ENCODE measurements around the gene ANKRD13A. TPM values are rescaled to one million over a fixed set of nuclear protein-coding genes. Genes with fewer than 3 reads are reported as not detected.

The ANKRD13A gene
- total and polyA plus RNA-seq, 2 of the 8 experiments (the other 6 are each of a cell fraction or from before 2014, with no cell fraction given) = 16.8 to 21.4 TPM

GRCh38 chr12:109998241-109998903 lies 858 bp upstream of the ANKRD13A start:
- ChIA-PET CTCF (ENCODE audit: partially characterized antibody) (interaction anchor here (1.1 to 3.1 kb wide), 3 partner anchors 22 to 155 kb away, joined by 3 to 8 read pairs (median 4); no protein-coding TSS in a partner anchor), POLR2A (ENCODE audit: partially characterized antibody) (interaction anchor here (1.1 to 1.6 kb wide), 2 partner anchors 17 to 452 kb away, joined by 3 to 4 read pairs; partner anchors contain the start of gene ARPC3)
- peak overlapping the region; percentile 25; the same call in 1 of the 2 replicates for H3K18ac ChIP-seq (ENCODE audit: extremely low read depth, low read length)
- peak overlapping the region; percentile 86 to 100 for H3K4me2 ChIP-seq (ENCODE audit: insufficient read depth in 1 of 2, low read depth in 2 of 2, low read length in 2 of 2)
- no peak overlapping the region for H2BK12ac ChIP-seq (ENCODE audit: low read depth, low read length)
- H3K27me3 ChIP-seq (replicated peaks in 1 of 4; ENCODE audit: control insufficient read depth in 3 of 4, extremely low read depth in 1 of 4, insufficient read depth in 3 of 4, low read length in 3 of 4) = peaks cover 0 to 9% (median 7%) of the 10 kb centered on the region in 4 experiments; a peak in 5 of 7 replicates
- peaks cover 0 to 2% of the 10 kb centered on the region in 2 experiments for H4K20me1 ChIP-seq (replicated peaks in 1 of 2; ENCODE audit: control insufficient read depth in 1 of 2, insufficient read depth in 2 of 2, low read length in 2 of 2)
- FAIRE-seq (no peak), DNase-seq (ENCODE audit: low read depth in 1 of 2, low spot score in 2 of 2) (no peak)
- TF ChIP-seq E2F6 (IDR thresholded peaks at IDR 0.05) (no peak), SIN3A (conservative IDR thresholded peaks at IDR 0.05 in 1 of 2, IDR thresholded peaks at IDR 0.05 in 1 of 2; ENCODE audit: low read depth in 1 of 2, low read length in 2 of 2) (no peak), BACH1 (IDR thresholded peaks at IDR 0.05; ENCODE audit: low read length) (no peak), SP4 (IDR thresholded peaks at IDR 0.05; ENCODE audit: low read length) (no peak), NANOG (IDR thresholded peaks at IDR 0.05; ENCODE audit: insufficient read depth, low read depth, low read length, poor library complexity, severe bottlenecking) (no peak), TCF12 (IDR thresholded peaks at IDR 0.05; ENCODE audit: low read depth, low read length) (no peak), SRF (IDR thresholded peaks at IDR 0.05; ENCODE audit: low read depth, low read length) (no peak), GTF2F1 (IDR thresholded peaks at IDR 0.05; ENCODE audit: borderline replicate concordance, low read depth, low read length) (no peak)
- no peak overlapping the region for H4K5ac ChIP-seq (ENCODE audit: insufficient read length, low read depth, low read length)
- H2BK20ac ChIP-seq (ENCODE audit: low read length) = no peak overlapping the region
- no peak overlapping the region for H3K23ac ChIP-seq (ENCODE audit: insufficient read length)
- H3K4me1 ChIP-seq (replicated peaks in 1 of 4; ENCODE audit: control insufficient read depth in 3 of 4, insufficient read depth in 4 of 4, low read length in 3 of 4) = peaks cover 2 to 8% (median 4%) of the 10 kb centered on the region in 4 experiments; a peak in 5 of 7 replicates
- H2BK120ac ChIP-seq (replicated peaks; ENCODE audit: low read depth, low read length) = no peak overlapping the region
- H3K23me2 ChIP-seq (ENCODE audit: low read depth, low read length) = peaks cover 17% of the 10 kb centered on the region
- no peak overlapping the region for H3K14ac ChIP-seq (ENCODE audit: insufficient read length)
- peak overlapping the region; percentile 98; the same call in 1 of the 2 replicates for H3K27ac ChIP-seq (ENCODE audit: low read depth, low read length)
- H4K8ac ChIP-seq (ENCODE audit: extremely low read depth, insufficient read depth, low read length) = no peak overlapping the region
- no peak overlapping the region for H3K4ac ChIP-seq (replicated peaks; ENCODE audit: insufficient read length, low read depth, low read length)
- H2BK15ac ChIP-seq (ENCODE audit: low read length) = 0 out of 2 replicates have a peak overlapping the region, but pooled peaks have one; percentile 66
- no peaks in the 10 kb centered on the region for H3K79me1 ChIP-seq (ENCODE audit: low read depth, low read length)
- H3K36me3 ChIP-seq (ENCODE audit: control insufficient read depth in 2 of 4, insufficient read depth in 4 of 4, low read length in 3 of 4) = no peaks in the 10 kb centered on the region
- peak overlapping the region in 3 of 4 experiments; percentile 34 to 98 (median 97); a peak in 3 of 7 replicates for H3K9ac ChIP-seq (replicated peaks in 1 of 4; ENCODE audit: extremely low read depth in 1 of 4, low read depth in 3 of 4, low read length in 3 of 4)
- no peak overlapping the region for H4K91ac ChIP-seq (replicated peaks; ENCODE audit: insufficient read length, low read length)
- peaks cover 0 to 12% of the 10 kb centered on the region in 2 experiments; a peak in 2 of 4 replicates for H3K79me2 ChIP-seq (ENCODE audit: control insufficient read depth in 1 of 2, insufficient read depth in 2 of 2, low read length in 2 of 2)
- H2BK5ac ChIP-seq (ENCODE audit: low read depth, low read length) = 0 out of 2 replicates have a peak overlapping the region, but pooled peaks have one; percentile 94
- no peak overlapping the region for H2AK5ac ChIP-seq (ENCODE audit: low read depth, low read length)
- WGBS, 2 experiments (ENCODE audit: extremely low coverage in 1 of 2, insufficient coverage in 1 of 2, insufficient read length in 1 of 2, insufficient replicate concordance in 2 of 2, low coverage in 1 of 2, low lambda C conversion rate in 2 of 2, missing lambda C conversion rate in 1 of 2) = 67% methylated on average over 9 of the region's 9 CpGs; no CpG with 5 or more reads in 1 of the 2 experiments
- peak overlapping the region; percentile 96 for H2AFZ ChIP-seq (ENCODE audit: low read length)
- H3K4me3 ChIP-seq (ENCODE audit: extremely low read depth in 1 of 4, insufficient read depth in 2 of 4, low read depth in 3 of 4, low read length in 4 of 4) = peak overlapping the region; percentile 54 to 93 (median 83)
- no peak overlapping the region for H3K56ac ChIP-seq (replicated peaks; ENCODE audit: insufficient read length, low read depth, low read length)
- no peaks in the 10 kb centered on the region for H3K9me3 ChIP-seq (ENCODE audit: insufficient read depth in 2 of 2, low read depth in 1 of 2, low read length in 1 of 2)

Data from H1 (cell line).